Bronchial epithelial cell (primary cell): Measurements from ENCODE around the gene TAS2R16. TPM values are rescaled to one million over a fixed set of nuclear protein-coding genes. Genes with fewer than 3 reads are reported as not detected.

Experiments used
- DNase-seq: peaks from one replicate; pipeline ENCODE4 v3.0.0-alpha.2; 2010; ENCODE audit warnings: low read depth
- FAIRE-seq: peaks from 2 replicates; lab custom pipeline; 2011; peaks lifted over from hg19 to GRCh38; lab: Jason Lieb, UNC
- H3K27me3 ChIP-seq: 2 replicates; pipeline ENCODE4 v1.5.1; 2011; ENCODE audit warnings: low read length; ENCODE audit not compliant: control insufficient read depth, insufficient read depth
- H3K36me3 ChIP-seq: 2 replicates; pipeline ENCODE4 v1.5.1; 2011; ENCODE audit warnings: low read length; ENCODE audit not compliant: control insufficient read depth, insufficient read depth
- H3K4me3 ChIP-seq: 2 replicates; pipeline ENCODE4 v1.5.1; 2011; ENCODE audit warnings: mild to moderate bottlenecking, low read depth, low read length, control low read depth
- total RNA-seq: library from RNA; depleted of rRNA; stranded (reverse); fragments of >200 nt; gene quantifications from 2 replicates; pipeline ENCODE4 v1.2.1, GENCODE V29; 2014
- TF ChIP-seq, protein P1 (sequence below): IDR thresholded peaks from 2 replicates; pipeline ENCODE4 v1.5.1; 2011; ENCODE audit warnings: mild to moderate bottlenecking, moderate library complexity, low read length, control low read depth, inconsistent platforms; ENCODE audit not compliant: insufficient read depth, severe bottlenecking

The TAS2R16 gene
- total RNA-seq, 1 donor from 2014 or later = not detected

DNA sequence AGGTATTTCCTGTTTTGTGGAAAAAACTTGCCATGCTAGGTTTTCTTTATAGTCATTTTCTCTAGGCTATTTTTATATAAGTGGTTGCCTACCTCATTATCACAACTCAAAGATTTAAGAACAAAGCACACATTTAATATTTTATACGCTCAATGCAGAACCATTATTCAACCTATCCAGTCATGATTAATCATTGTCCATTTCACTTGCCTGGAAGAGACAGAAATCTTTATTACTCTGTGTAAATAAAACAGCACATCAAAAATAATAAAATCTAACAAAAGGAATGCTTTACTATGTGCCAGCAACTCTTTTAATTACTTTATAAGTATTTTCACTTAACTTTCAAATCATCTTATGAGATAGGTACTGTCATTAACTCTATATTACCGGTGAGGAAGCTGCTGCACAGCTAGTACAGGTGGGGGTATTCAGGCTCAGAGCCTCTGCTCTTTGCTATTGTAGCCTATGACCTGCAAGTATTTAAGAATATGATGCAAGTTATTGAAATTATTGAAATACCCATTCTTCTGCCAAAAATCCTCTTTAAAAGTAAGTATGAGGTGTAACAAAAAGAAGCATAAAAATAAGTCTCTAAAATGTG, 16.4 kb upstream of the TAS2R16 start:
- Histone ChIP-seq H3K36me3 (no peaks in the 10 kb centered on the region), H3K27me3 (no peaks in the 10 kb centered on the region), H3K4me3 (no peak overlapping the region)
- DNase-seq (no peak), FAIRE-seq (no peak)
- TF ChIP-seq, protein P1, sequence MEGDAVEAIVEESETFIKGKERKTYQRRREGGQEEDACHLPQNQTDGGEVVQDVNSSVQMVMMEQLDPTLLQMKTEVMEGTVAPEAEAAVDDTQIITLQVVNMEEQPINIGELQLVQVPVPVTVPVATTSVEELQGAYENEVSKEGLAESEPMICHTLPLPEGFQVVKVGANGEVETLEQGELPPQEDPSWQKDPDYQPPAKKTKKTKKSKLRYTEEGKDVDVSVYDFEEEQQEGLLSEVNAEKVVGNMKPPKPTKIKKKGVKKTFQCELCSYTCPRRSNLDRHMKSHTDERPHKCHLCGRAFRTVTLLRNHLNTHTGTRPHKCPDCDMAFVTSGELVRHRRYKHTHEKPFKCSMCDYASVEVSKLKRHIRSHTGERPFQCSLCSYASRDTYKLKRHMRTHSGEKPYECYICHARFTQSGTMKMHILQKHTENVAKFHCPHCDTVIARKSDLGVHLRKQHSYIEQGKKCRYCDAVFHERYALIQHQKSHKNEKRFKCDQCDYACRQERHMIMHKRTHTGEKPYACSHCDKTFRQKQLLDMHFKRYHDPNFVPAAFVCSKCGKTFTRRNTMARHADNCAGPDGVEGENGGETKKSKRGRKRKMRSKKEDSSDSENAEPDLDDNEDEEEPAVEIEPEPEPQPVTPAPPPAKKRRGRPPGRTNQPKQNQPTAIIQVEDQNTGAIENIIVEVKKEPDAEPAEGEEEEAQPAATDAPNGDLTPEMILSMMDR = no peak

DNA sequence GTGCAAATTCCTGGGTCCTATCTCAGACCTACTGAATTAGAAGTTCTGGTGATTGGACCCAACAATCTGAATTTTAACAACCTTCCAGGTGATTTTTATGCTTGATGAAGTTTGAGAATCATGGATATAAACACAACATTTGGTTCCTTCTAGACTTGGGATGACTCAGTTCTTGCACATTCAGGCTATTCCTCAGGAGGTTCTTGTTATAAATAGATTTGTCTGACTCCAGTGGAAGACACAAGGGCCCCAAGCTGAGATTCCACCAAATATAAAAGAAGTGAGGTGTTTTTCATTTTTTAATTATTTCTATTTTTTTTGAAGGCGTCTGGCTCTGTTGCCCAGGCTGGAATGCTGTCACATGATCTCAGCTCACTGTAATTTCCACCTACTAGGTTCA, 9.4 kb upstream of the TAS2R16 start:
- TF ChIP-seq, protein P1 = no peak
- FAIRE-seq (no peak), DNase-seq (no peak)
- H3K4me3 ChIP-seq = no peak overlapping the region
- no peaks in the 10 kb centered on the region for H3K27me3 ChIP-seq
- H3K36me3 ChIP-seq = no peaks in the 10 kb centered on the region

DNA sequence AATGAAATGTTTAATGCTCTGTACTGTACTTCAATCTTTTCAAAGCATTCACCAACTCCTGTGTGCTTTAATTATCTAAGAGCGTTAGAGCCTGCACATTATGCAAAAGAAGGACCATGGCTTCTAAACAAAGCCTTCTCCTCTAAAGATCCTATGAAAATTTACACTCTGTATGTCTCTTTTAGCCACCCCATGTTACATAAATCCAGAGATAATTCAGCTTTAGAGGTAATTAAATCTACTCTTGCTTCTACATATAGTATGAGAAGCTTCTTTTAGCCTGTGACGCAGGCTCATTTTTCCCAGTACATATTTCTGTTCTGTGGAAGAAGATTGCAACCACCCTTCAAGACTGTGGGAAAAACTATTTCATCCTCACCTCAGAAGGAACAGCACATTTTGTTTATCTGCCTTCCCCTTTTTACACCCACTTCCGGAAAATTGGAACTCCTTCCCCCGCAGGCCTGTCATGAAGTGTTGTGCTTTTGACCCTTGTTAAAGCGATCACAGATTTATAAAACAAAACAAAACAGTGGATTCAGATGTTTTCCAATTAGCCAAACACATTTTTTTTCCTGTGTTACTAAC, 8.1 kb upstream of the TAS2R16 start:
- no peaks in the 10 kb centered on the region for H3K27me3 ChIP-seq
- H3K4me3 ChIP-seq = no peak overlapping the region
- no peaks in the 10 kb centered on the region for H3K36me3 ChIP-seq
- DNase-seq (no peak), FAIRE-seq (no peak)
- TF ChIP-seq, protein P1 = no peak

DNA sequence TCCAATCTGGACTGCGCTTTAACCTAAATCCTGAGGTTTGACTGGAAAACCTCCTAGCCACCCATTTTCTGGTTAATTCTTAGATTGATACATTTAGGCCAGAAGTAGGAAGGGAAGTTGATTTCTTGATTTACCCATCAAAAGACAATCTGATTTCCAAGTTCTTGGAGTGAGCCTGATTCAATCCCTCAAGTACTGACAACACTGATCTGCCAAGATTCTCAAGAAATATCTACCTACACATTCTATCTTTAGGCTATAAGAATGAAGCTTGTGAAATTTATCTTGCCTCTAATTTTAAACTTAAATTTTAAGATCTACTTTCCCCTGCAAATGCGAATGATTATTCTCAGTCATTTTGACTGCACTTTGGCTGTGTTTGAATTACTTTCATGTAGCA, 5.9 kb downstream of the TAS2R16 start:
- Histone ChIP-seq H3K36me3 (no peaks in the 10 kb centered on the region), H3K27me3 (no peaks in the 10 kb centered on the region), H3K4me3 (no peak overlapping the region)
- DNase-seq (no peak), FAIRE-seq (no peak)
- TF ChIP-seq, protein P1 = no peak

DNA sequence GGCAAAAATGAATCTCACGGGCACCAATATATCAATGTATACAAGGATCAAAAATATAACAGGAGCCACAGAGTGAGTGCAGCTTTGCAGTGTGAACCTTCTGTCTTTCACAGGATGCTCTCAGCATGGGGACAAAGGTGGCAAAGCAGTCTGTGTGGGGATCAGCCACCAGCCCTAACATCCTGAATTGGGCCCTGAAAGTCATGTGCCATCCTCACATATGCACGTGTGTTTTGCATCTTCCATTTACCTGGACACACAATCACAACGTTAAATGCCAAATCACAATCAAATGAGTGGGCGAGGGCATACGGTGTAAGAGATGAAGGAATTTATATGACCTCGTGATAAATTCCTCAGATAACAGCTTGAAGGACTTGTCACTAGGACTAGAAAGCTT, 6.5 kb downstream of the TAS2R16 start:
- DNase-seq (no peak), FAIRE-seq (no peak)
- Histone ChIP-seq H3K4me3 (no peak overlapping the region), H3K27me3 (no peaks in the 10 kb centered on the region), H3K36me3 (no peaks in the 10 kb centered on the region)
- TF ChIP-seq, protein P1 = no peak

DNA sequence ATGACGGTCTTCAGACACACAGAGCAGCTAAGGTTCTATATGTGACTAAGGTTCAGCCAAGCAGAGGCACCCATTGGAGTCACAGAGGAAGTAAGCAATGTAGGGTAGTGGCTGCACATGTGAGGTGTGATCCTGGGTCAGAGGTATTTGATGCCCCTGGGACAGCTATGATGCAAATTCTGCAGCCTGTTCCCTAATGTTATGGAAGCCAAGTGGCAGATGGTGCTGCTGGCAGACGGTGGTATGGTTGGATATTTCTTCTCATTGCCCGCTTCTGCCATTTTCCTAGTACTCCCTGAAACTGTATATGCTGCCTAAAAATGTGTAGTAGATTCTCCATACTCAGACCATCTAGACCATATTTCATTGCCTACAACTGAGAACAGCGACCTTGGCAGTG, 7.2 kb downstream of the TAS2R16 start:
- FAIRE-seq = no peak
- TF ChIP-seq, protein P1 = no peak
- Histone ChIP-seq H3K36me3 (no peaks in the 10 kb centered on the region), H3K4me3 (no peak overlapping the region), H3K27me3 (no peaks in the 10 kb centered on the region)
- no peak for DNase-seq
